NCI-H345 (cell line): ENCODE data around the gene MRGPRX4.

Experiments
- DNase-seq: peaks from one replicate; lab custom pipeline; 2025; lab: John Stamatoyannopoulos, UW

MRGPRX4 gene

DNA sequence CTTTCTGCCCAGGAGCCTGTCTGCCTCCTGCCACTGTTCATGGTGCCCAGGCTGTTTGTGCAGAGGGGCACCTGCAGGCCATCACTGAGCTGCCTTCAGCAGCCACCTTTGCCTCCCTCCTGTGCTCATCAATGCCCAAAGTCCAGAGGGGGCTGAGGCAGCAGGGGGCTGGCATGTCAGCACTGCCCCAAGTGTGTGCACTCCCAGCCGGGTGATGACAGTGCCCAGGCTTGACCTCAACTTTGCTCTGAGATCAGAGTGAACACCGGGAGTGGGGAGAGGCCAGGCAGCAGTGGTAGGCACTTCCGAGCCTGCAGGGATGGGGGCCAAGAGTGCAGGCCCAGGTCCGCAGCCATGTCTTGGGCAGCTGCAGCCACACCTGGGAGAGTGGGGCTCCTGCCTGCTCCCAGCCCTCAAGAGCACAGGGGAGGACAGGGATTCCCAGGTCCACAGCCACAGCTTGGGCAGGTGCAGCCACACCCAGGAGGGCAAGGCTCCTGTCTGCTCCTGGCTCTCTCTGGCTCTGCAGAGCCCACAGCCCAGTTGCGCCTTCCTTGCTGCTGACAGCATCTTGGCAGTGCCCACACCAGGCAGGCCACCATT, 48.7 kb downstream of the MRGPRX4 start:
- DNase-seq, result no peak

GRCh38 chr11:18222814-18223421, 50.3 kb downstream of the MRGPRX4 start:
- no peak for DNase-seq
